ENCODE measurements around the gene CD37. TPM values are rescaled to one million over a fixed set of nuclear protein-coding genes. Genes with fewer than 3 reads are reported as not detected.

CD37 gene
- total RNA-seq, 6 experiments from 2014 or later = not detected

DNA sequence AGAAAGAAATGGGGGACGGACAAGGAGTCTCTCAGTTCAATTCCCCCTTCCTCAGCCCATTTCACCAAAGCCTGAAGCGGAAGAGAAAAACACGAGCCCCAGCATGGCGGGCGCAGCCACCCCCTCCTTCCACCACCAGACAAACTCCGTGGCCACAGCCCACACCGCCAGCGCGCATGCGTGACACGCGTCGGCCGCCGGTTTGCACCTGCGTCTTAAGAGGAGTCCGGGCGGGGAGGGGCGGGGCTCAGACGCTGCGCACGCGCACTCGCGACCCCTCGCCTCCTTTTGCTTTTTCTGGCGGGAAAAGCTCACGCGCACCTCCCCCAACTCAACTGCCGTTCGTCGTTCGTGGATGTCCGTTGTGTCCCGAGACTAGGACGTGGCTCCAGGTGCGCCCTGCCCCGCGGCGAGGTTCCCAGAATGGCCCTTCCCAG, 52.7 kb downstream of the CD37 start, which contains the start of gene KASH5:
Gene KASH5, plus strand, starts transcription at position 314 of the 437 bp plus-strand sequence. CDS start 2,635 bp downstream, outside the sequence.
- Mint-ChIP-seq H3K27me3 (ENCODE audit: insufficient read depth) (peaks cover 14% of the 10 kb centered on the region), H3K4me1 (ENCODE audit: low read depth) (peaks cover 6% of the 10 kb centered on the region), H3K4me3 (no peak within 1 kb of the TSS), H3K27ac (no peak within 1 kb of the TSS), H3K36me3 (ENCODE audit: low read depth) (no peaks in the 10 kb centered on the region), H3K9me3 (peaks cover 2% of the 10 kb centered on the region; the same call in 1 of the 2 replicates)
- TF ChIP-seq, protein P1, sequence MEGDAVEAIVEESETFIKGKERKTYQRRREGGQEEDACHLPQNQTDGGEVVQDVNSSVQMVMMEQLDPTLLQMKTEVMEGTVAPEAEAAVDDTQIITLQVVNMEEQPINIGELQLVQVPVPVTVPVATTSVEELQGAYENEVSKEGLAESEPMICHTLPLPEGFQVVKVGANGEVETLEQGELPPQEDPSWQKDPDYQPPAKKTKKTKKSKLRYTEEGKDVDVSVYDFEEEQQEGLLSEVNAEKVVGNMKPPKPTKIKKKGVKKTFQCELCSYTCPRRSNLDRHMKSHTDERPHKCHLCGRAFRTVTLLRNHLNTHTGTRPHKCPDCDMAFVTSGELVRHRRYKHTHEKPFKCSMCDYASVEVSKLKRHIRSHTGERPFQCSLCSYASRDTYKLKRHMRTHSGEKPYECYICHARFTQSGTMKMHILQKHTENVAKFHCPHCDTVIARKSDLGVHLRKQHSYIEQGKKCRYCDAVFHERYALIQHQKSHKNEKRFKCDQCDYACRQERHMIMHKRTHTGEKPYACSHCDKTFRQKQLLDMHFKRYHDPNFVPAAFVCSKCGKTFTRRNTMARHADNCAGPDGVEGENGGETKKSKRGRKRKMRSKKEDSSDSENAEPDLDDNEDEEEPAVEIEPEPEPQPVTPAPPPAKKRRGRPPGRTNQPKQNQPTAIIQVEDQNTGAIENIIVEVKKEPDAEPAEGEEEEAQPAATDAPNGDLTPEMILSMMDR (IDR thresholded peaks at IDR 0.05) = no peak
- DNase-seq = no peak

DNA sequence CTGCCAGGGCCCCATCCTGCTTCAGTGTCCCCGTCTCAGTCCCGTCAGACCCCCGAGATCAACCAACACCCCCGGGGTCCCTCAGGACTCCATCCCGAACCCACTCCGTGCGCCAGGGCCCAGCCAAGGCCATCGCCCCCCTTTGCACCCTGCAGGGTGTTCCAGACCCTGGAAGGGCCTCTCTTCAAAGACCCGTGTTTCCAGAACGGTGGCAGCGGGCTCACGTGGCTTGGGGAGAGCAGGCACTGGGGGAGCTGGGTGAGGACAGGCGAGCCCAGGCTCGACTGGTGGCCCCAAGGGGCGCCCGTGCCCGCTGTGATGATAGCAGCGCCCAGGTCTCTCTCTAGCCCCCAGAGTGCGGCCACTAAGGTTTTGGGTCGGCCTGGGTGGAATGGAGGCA, 54.2 kb downstream of the CD37 start:
- no peaks in the 10 kb centered on the region for H3K9me3 Mint-ChIP-seq
- no peak for DNase-seq
- H3K27ac Mint-ChIP-seq = no peak overlapping the region
- peaks cover 18% of the 10 kb centered on the region for H3K27me3 Mint-ChIP-seq (ENCODE audit: insufficient read depth)
- peaks cover 6% of the 10 kb centered on the region for H3K4me1 Mint-ChIP-seq (ENCODE audit: low read depth)
- TF ChIP-seq, protein P1 (IDR thresholded peaks at IDR 0.05) = no peak
- H3K36me3 Mint-ChIP-seq (ENCODE audit: low read depth) = no peaks in the 10 kb centered on the region
- no peak overlapping the region for H3K4me3 Mint-ChIP-seq

Small RNAs within 50 kb of the gene (microRNA-seq; reads per million reads assigned to microRNA genes)
- gene MIR4324 = not detected

Other genes with a start within 250 kb of the CD37 start
- gene SNRNP70, start 250.0 kb upstream of the CD37 start, total RNA-seq (2021; fragmentation: NEBNext Ultra II Directional; extraction: Animal tissue kit (Norgen Biotek cat#: 25700)) = 100 to 1,000 TPM; 134 to 164 (median 156) TPM
- gene LIN7B, start 221.0 kb upstream of the CD37 start, total RNA-seq (2021; fragmentation: NEBNext Ultra II Directional; extraction: Animal tissue kit (Norgen Biotek cat#: 25700)) = 10 to 100 TPM in 4 of 6 experiments, 1 to 10 TPM in 2; 9.3 to 12.7 (median 10.2) TPM
- 1 to 10 TPM in 1 of 6 experiments, under 1 TPM in 5; 0.60 to 1.1 (median 0.71) TPM for gene C19orf73, start 216.3 kb upstream of the CD37 start, total RNA-seq (2021; fragmentation: NEBNext Ultra II Directional; extraction: Animal tissue kit (Norgen Biotek cat#: 25700))
- gene PPFIA3, start 215.9 kb upstream of the CD37 start, total RNA-seq (2021; fragmentation: NEBNext Ultra II Directional; extraction: Animal tissue kit (Norgen Biotek cat#: 25700)) = 1 to 10 TPM; 1.9 to 2.4 (median 2.3) TPM
- not detected for gene HRC, start 180.0 kb upstream of the CD37 start, total RNA-seq (2021; fragmentation: NEBNext Ultra II Directional; extraction: Animal tissue kit (Norgen Biotek cat#: 25700))
- gene TRPM4, start 177.6 kb upstream of the CD37 start, total RNA-seq (2021; fragmentation: NEBNext Ultra II Directional; extraction: Animal tissue kit (Norgen Biotek cat#: 25700)) = 10 to 100 TPM; 25.5 to 32.5 (median 30.5) TPM
- under 1 TPM in 5 of 6 experiments, not detected in 1; 0.26 to 0.53 (median 0.40) TPM for gene SLC6A16, start 10.2 kb upstream of the CD37 start, total RNA-seq (2021; fragmentation: NEBNext Ultra II Directional; extraction: Animal tissue kit (Norgen Biotek cat#: 25700))
- 10 to 100 TPM; 16.5 to 23.1 (median 20.8) TPM for gene TEAD2, start 27.0 kb downstream of the CD37 start, total RNA-seq (2021; fragmentation: NEBNext Ultra II Directional; extraction: Animal tissue kit (Norgen Biotek cat#: 25700))
- not detected for gene DKKL1, start 28.5 kb downstream of the CD37 start, total RNA-seq (2021; fragmentation: NEBNext Ultra II Directional; extraction: Animal tissue kit (Norgen Biotek cat#: 25700))
- not detected for gene KASH5, start 52.8 kb downstream of the CD37 start, total RNA-seq (2021; fragmentation: NEBNext Ultra II Directional; extraction: Animal tissue kit (Norgen Biotek cat#: 25700))
- not detected for gene PTH2, start 88.0 kb downstream of the CD37 start, total RNA-seq (2021; fragmentation: NEBNext Ultra II Directional; extraction: Animal tissue kit (Norgen Biotek cat#: 25700))
- not detected for gene GFY, start 90.0 kb downstream of the CD37 start, total RNA-seq (2021; fragmentation: NEBNext Ultra II Directional; extraction: Animal tissue kit (Norgen Biotek cat#: 25700))
- gene SLC17A7, start 106.1 kb downstream of the CD37 start, total RNA-seq (2021; fragmentation: NEBNext Ultra II Directional; extraction: Animal tissue kit (Norgen Biotek cat#: 25700)) = under 1 TPM in 5 of 6 experiments, not detected in 1; 0.05 to 0.17 (median 0.09) TPM
- gene PIH1D1, start 116.4 kb downstream of the CD37 start, total RNA-seq (2021; fragmentation: NEBNext Ultra II Directional; extraction: Animal tissue kit (Norgen Biotek cat#: 25700)) = 10 to 100 TPM; 55.8 to 65.6 (median 57.5) TPM
- gene ALDH16A1, start 117.8 kb downstream of the CD37 start, total RNA-seq (2021; fragmentation: NEBNext Ultra II Directional; extraction: Animal tissue kit (Norgen Biotek cat#: 25700)) = 10 to 100 TPM; 13.9 to 23.0 (median 19.8) TPM
- 10 to 100 TPM in 2 of 6 experiments, 1 to 10 TPM in 4; 4.9 to 12.5 (median 9.4) TPM for gene FLT3LG, start 138.8 kb downstream of the CD37 start, total RNA-seq (2021; fragmentation: NEBNext Ultra II Directional; extraction: Animal tissue kit (Norgen Biotek cat#: 25700))
- gene RPL13A, start 152.2 kb downstream of the CD37 start, total RNA-seq (2021; fragmentation: NEBNext Ultra II Directional; extraction: Animal tissue kit (Norgen Biotek cat#: 25700)) = 1,000 to 10,000 TPM; 2,015 to 2,373 (median 2,179) TPM
- 1,000 to 10,000 TPM; 1,343 to 1,545 (median 1,429) TPM for gene RPS11, start 161.0 kb downstream of the CD37 start, total RNA-seq (2021; fragmentation: NEBNext Ultra II Directional; extraction: Animal tissue kit (Norgen Biotek cat#: 25700))
- 10 to 100 TPM; 33.2 to 39.3 (median 37.4) TPM for gene FCGRT, start 177.3 kb downstream of the CD37 start, total RNA-seq (2021; fragmentation: NEBNext Ultra II Directional; extraction: Animal tissue kit (Norgen Biotek cat#: 25700))
- gene RCN3, start 192.6 kb downstream of the CD37 start, total RNA-seq (2021; fragmentation: NEBNext Ultra II Directional; extraction: Animal tissue kit (Norgen Biotek cat#: 25700)) = 100 to 1,000 TPM; 117 to 316 (median 287) TPM
- 10 to 100 TPM; 66.0 to 79.7 (median 72.4) TPM for gene NOSIP, start 245.2 kb downstream of the CD37 start, total RNA-seq (2021; fragmentation: NEBNext Ultra II Directional; extraction: Animal tissue kit (Norgen Biotek cat#: 25700))
- gene PRRG2, start 245.9 kb downstream of the CD37 start, total RNA-seq (2021; fragmentation: NEBNext Ultra II Directional; extraction: Animal tissue kit (Norgen Biotek cat#: 25700)) = under 1 TPM; 0.33 to 0.69 (median 0.42) TPM

Data from HFFc6 (cell line).